Ovary (tissue), 9 donors: ENCODE measurements around the gene BIN1. TPM values are rescaled to one million over a fixed set of nuclear protein-coding genes. Genes with fewer than 3 reads are reported as not detected.

Experiments
- DNase-seq, 5 donors: peaks; one replicate each; pipeline ENCODE4 v3.0.0-alpha.2; 2019 to 2020
- H3K27ac ChIP-seq, 2 donors: fragments of 200-600 bp; one replicate each; pipeline versions ENCODE4 v1.5.1 to v1.8.0; 2019 to 2022
- H3K27me3 ChIP-seq: fragments of 200-600 bp; one replicate; pipeline ENCODE4 v1.8.0; 2022
- H3K36me3 ChIP-seq: fragments of 200-600 bp; sonication (generic); one replicate; pipeline ENCODE4 v1.5.1; 2019
- H3K4me1 ChIP-seq: one replicate; pipeline ENCODE4 v1.8.1; 2013; ENCODE audit warnings: mild to moderate bottlenecking, moderate library complexity; ENCODE audit not compliant: insufficient read depth
- H3K4me3 ChIP-seq: fragments of 200-600 bp; sonication (generic); one replicate; pipeline ENCODE4 v1.5.1; 2017
- H3K9me3 ChIP-seq, 2 donors: fragments of 200-600 bp in 1 of 2; sonication (generic) in 1 of 2; one replicate each; pipeline versions ENCODE4 v1.5.1 to v1.8.1; 2013 to 2019; ENCODE audit warnings: mild to moderate bottlenecking in 1 of 2, moderate library complexity in 1 of 2
- CTCF ChIP-seq, 3 donors: fragments of 450-650 bp in 2 of 3; fragments of 200-600 bp in 1 of 3; IDR thresholded peaks; one replicate each; pipeline versions ENCODE4 v1.5.1 to v1.8.0; 2016 to 2022; ENCODE audit warnings: antibody characterized with exemption in 3 of 3, mild to moderate bottlenecking in 1 of 3
- EP300 ChIP-seq: sonication (generic); formaldehyde crosslinking; IDR thresholded peaks from one replicate; pipeline ENCODE4 v1.6.1; 2017; ENCODE audit warnings: antibody characterized with exemption
- POLR2A ChIP-seq: fragments of 450-650 bp; IDR thresholded peaks from one replicate; pipeline ENCODE4 v1.6.1; 2017; ENCODE audit warnings: antibody characterized with exemption, mild to moderate bottlenecking, moderate library complexity
- WGBS, 3 donors: extraction: QIAGEN DNeasy Blood & Tissue Kit in 1 of 3; methylation state at CpG; one replicate each; pipeline versions ENCODE4 v1.1.5 to v1.1.7; 2013 to 2017; 5-methylcytosine and 5-hydroxymethylcytosine counted together
- intact Hi-C, 4 donors: fragments of 100-400 bp; cut with DNase I; formaldehyde crosslinking; loops; one replicate each; pipeline versions ENCODE4 v1.11.0 to v1.15.1; 2022 to 2023
- polyA plus RNA-seq, 2 donors: library from polyadenylated mRNA; stranded (reverse); fragments of 200-250 nt in 1 of 2; fragments of 350-450 nt in 1 of 2; fragmentation: Illumina TruSeq in 1 of 2; extraction: RNeasy Lipid Tissue Mini Kit (QIAGEN cat#74804) in 1 of 2; gene quantifications; one replicate each; pipeline ENCODE4 v1.2.3, GENCODE V29; 2013 to 2014
- total RNA-seq, 7 donors: library from RNA; depleted of rRNA in 2 of 7; stranded (reverse); fragments of >200 nt in 2 of 7; fragmentation: NEBNext Ultra II Directional in 3 of 7; extraction: Animal tissue kit (Norgen Biotek cat#: 25700) in 3 of 7; gene quantifications; one replicate each; pipeline versions ENCODE4 v1.1.0 to v1.2.4, GENCODE V29; 2016 to 2023
- donor health status: DM: no; HTN: no; CAD: no; lungs with moderate emphysema.
- donor health status: DM: no; HTN: no; CAD: no.
- donor health status: Bipolar disorder and iron deficiency.
- donor health status: DM: yes; HTN: yes; CAD: no.
- donor health status: DM: no; HTN: no; CAD: no.
- donor health status: DM: yes; HTN: yes; CAD: no.

Gene BIN1
- total and polyA plus RNA-seq, 9 donors: 16.7 to 77.3 (median 54.0) TPM

- intact Hi-C loops: no loop called here
- WGBS, 3 donors: 88 to 93% (median 92%) methylated on average over 8 of the region's 8 CpGs
- TF ChIP-seq CTCF (IDR thresholded peaks at IDR 0.05) (no peak), POLR2A (no peak), EP300 (no peak)
- peak in 2 of 5 donors; percentile 17 to 20 for DNase-seq
- Histone ChIP-seq H3K27ac (no peak overlapping the region), H3K4me3 (no peak overlapping the region), H3K27me3 (no peaks in the 10 kb centered on the region), H3K4me1 (no peaks in the 10 kb centered on the region), H3K9me3 (no peaks in the 10 kb centered on the region), H3K36me3 (no peaks in the 10 kb centered on the region)
Observed at GRCh38 chr2:127047054-127047453, 59.9 kb downstream of the BIN1 start.

DNA sequence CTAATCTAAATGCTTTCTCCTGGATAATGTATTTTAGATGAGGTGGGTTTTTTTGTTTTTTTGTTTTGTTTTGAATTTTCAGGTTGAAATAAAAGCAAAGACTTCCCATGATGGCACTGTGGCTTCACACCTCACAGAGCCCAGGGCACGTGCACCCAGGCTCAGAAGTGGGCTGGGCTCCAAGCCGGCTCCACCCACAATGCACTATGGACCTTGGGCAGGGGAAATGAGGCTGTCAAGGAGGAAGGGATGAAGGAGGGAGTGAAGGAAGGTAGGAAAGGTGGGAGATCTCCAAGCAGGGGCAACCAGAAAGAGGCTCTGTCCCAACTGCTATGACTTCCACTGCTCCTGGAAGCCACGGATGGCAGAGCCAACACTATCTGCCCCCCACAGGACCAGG lies 60.4 kb downstream of the BIN1 start:
- no peaks in the 10 kb centered on the region for H3K36me3 ChIP-seq
- intact Hi-C loops: no loop called here
- WGBS, 3 donors: 64 to 71% (median 65%) methylated on average over 3 of the region's 3 CpGs
- TF ChIP-seq EP300: no peak
- no peak for TF ChIP-seq CTCF (IDR thresholded peaks at IDR 0.05)
- no peak for TF ChIP-seq POLR2A
- H3K9me3 ChIP-seq: no peaks in the 10 kb centered on the region
- no peak overlapping the region for H3K27ac ChIP-seq
- no peak overlapping the region for H3K4me3 ChIP-seq
- no peaks in the 10 kb centered on the region for H3K4me1 ChIP-seq
- no peaks in the 10 kb centered on the region for H3K27me3 ChIP-seq
- DNase-seq: peak in 1 of 5 donors; percentile 36

GRCh38 chr2:127045792-127046501 lies 61.0 kb downstream of the BIN1 start:
- H3K9me3 ChIP-seq: no peaks in the 10 kb centered on the region
- intact Hi-C loops: no loop called here
- no peaks in the 10 kb centered on the region for H3K4me1 ChIP-seq
- H3K4me3 ChIP-seq: no peak overlapping the region
- H3K27ac ChIP-seq: no peak overlapping the region
- no peak for TF ChIP-seq EP300
- no peak for TF ChIP-seq CTCF (IDR thresholded peaks at IDR 0.05)
- no peak for TF ChIP-seq POLR2A
- H3K36me3 ChIP-seq: no peaks in the 10 kb centered on the region
- DNase-seq: peak in 2 of 5 donors; percentile 20 to 47
- H3K27me3 ChIP-seq: no peaks in the 10 kb centered on the region
- 27 to 37% (median 36%) methylated on average over 19 to 20 of the region's 20 CpGs for WGBS, 3 donors

DNA sequence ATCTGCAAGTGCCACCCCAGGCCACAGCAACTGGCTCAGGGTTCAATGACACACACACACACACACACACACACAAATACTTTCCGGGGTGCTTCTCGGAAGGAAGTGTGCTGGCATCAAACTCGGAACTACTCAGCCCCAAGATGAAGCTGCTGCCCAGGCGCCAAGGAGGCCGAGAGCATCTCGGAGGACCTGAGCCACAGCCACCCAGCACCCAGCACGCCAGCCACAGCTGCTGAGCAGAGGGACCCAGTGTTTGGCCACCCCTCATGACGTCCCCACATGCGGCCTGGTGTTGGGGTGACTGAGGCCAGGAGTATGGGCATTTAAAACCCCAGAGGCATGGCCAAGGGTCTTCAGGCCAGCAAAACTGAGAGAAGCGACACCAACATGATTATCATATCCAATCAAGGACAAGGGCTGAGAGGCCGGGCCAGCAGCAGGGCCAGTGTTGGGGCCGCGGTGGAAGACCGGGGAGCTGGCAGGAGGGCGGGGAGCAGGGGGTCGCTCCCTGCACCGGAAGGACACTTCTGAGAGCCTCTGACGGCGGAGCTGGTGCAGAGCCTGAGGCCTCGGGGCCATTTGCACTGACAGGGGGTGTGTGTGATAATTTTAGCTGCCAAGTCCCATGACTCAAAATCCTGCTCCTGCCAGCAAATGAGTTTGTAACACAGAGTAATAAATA lies 61.8 kb downstream of the BIN1 start:
- no peak overlapping the region for H3K27ac ChIP-seq
- WGBS, 3 donors: 62 to 71% (median 62%) methylated on average over 20 of the region's 20 CpGs
- no peaks in the 10 kb centered on the region for H3K27me3 ChIP-seq
- TF ChIP-seq CTCF (IDR thresholded peaks at IDR 0.05) (no peak), EP300 (no peak), POLR2A (no peak)
- H3K36me3 ChIP-seq: no peaks in the 10 kb centered on the region
- intact Hi-C loops: no loop called here
- no peak overlapping the region for H3K4me3 ChIP-seq
- DNase-seq: no peak
- no peaks in the 10 kb centered on the region for H3K9me3 ChIP-seq
- no peaks in the 10 kb centered on the region for H3K4me1 ChIP-seq
